ENCODE results near the gene VDR.

- no peak for TF ChIP-seq EZH2 (IDR thresholded peaks at IDR 0.05; ENCODE audit: borderline replicate concordance)
- no peak for TF ChIP-seq CTCF (IDR thresholded peaks at IDR 0.05; ENCODE audit: poor library complexity)
- no peak for TF ChIP-seq EZH2phosphoT487 (IDR thresholded peaks at IDR 0.05; ENCODE audit: low read depth, severe bottlenecking, unreplicated experiment)
Measured at GRCh38 chr12:47944685-47945340, 40.0 kb upstream of the VDR start.
